22Rv1 (cell line): ENCODE data around the gene RPLP2.

Source experiments
- H3K27ac ChIP-seq: fragments of 450-650 bp; 2 replicates; pipeline ENCODE4 v1.5.1; 2017
- ZFX ChIP-seq: fragments of 450-650 bp; IDR thresholded peaks from 2 replicates; pipeline ENCODE4 v1.6.1; 2017; ENCODE audit warnings: antibody characterized with exemption, borderline replicate concordance
- TF ChIP-seq, protein P1 (sequence below): fragments of 450-650 bp; IDR thresholded peaks from 2 replicates; pipeline ENCODE4 v1.5.1; 2017; ENCODE audit warnings: mild to moderate bottlenecking

Gene RPLP2

GRCh38 chr11:776263-776560 is 33.6 kb upstream of the RPLP2 start:
- TF ChIP-seq, protein P1, sequence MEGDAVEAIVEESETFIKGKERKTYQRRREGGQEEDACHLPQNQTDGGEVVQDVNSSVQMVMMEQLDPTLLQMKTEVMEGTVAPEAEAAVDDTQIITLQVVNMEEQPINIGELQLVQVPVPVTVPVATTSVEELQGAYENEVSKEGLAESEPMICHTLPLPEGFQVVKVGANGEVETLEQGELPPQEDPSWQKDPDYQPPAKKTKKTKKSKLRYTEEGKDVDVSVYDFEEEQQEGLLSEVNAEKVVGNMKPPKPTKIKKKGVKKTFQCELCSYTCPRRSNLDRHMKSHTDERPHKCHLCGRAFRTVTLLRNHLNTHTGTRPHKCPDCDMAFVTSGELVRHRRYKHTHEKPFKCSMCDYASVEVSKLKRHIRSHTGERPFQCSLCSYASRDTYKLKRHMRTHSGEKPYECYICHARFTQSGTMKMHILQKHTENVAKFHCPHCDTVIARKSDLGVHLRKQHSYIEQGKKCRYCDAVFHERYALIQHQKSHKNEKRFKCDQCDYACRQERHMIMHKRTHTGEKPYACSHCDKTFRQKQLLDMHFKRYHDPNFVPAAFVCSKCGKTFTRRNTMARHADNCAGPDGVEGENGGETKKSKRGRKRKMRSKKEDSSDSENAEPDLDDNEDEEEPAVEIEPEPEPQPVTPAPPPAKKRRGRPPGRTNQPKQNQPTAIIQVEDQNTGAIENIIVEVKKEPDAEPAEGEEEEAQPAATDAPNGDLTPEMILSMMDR: no peak
- TF ChIP-seq ZFX: no peak
- H3K27ac ChIP-seq: peak overlapping the region; percentile 78

DNA sequence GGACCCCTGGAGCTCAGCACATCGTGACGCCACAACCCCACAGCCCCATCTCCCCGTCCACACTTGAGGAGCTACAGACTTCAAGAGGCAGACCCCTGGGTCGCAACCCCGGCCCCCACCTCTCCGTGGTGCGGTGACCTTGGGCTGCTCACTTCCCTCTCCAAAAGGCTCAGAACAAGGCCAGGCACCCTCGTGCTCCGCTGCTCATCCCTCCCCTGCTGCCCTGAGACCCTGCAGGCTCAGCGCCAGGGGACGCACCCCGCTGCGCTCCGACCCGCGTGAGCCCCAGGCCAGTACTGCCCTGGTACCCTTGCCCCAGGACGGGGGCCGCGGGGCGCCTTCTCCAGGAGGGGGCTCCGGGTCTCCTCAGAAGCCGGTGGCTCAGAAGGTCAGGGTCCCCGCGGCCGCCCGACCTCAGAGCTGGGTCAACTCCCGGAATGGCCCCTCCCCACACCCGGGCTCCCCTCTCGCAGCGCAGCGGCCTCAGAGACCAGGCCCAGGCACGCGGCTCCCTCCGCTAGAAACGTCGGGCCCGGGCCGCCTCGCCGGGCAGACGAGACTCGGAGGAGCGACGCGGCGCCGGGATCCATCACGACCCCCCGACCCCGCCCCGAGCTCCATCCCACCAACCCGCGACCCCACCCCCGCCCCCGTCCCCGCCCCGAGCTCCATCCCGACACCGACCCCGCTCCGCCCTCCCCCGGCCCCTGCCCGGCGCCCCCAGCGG is 33.0 kb upstream of the RPLP2 start:
- H3K27ac ChIP-seq: peak overlapping the region; percentile 78
- TF ChIP-seq, protein P1: no peak
- no peak for TF ChIP-seq ZFX

DNA sequence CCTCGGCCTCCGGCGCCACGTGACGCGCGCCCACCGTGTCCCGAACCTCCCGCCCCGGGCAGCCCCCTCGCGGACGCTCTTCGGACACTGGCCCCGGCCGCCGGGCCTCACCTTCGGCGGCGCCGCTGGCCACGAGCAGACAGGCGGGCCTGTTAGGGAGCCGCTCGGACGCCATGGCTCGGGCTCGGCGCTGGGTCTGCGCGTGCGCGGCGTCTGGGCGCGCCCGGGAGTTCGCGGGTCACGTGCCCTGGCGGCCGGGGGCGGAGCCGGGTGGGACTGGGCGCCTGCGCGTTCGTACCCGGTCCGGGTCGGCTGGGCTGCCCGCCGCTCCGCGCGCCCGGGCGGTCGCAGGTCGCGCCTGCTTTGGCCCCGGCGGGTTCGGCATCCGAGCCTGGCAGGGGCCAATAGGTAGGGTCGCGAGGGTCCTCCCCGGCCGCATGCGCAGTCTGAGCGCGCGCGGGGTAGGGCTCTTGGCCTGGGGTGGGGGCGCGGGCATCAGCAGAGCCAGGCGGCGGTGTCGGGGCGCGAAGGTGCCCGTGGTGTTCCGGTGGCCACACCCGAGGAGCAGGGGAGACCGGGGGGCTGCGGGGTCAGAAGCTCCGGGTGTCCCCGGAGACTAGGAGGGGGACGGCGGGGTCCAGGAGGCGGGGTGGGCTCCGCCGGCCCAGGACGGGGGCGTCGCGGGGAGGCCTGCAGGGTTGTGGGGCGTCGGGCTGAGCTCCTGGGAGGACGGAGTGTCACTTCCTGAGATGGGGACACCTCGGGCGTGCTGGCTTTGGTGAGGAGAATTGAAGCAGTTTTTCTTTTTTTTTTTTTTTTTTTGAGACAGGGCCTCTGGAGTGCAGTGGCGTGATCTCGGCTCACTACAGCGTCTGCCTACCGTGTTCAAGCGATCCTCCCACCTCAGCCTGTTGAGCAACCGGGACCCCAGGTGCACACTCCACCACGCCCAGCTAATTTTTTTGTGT is 32.2 kb upstream of the RPLP2 start, which contains the start of gene GATD1:
TSS of gene GATD1 (minus strand) at position 200 of the 968 bp plus-strand sequence. CDS start at position 175, 25 bp downstream.
- TF ChIP-seq ZFX: no peak
- TF ChIP-seq, protein P1: 0 out of 2 replicates have a peak, but pooled peaks have one; percentile 5
- peak within 1 kb of the TSS; percentile 78 for H3K27ac ChIP-seq

DNA sequence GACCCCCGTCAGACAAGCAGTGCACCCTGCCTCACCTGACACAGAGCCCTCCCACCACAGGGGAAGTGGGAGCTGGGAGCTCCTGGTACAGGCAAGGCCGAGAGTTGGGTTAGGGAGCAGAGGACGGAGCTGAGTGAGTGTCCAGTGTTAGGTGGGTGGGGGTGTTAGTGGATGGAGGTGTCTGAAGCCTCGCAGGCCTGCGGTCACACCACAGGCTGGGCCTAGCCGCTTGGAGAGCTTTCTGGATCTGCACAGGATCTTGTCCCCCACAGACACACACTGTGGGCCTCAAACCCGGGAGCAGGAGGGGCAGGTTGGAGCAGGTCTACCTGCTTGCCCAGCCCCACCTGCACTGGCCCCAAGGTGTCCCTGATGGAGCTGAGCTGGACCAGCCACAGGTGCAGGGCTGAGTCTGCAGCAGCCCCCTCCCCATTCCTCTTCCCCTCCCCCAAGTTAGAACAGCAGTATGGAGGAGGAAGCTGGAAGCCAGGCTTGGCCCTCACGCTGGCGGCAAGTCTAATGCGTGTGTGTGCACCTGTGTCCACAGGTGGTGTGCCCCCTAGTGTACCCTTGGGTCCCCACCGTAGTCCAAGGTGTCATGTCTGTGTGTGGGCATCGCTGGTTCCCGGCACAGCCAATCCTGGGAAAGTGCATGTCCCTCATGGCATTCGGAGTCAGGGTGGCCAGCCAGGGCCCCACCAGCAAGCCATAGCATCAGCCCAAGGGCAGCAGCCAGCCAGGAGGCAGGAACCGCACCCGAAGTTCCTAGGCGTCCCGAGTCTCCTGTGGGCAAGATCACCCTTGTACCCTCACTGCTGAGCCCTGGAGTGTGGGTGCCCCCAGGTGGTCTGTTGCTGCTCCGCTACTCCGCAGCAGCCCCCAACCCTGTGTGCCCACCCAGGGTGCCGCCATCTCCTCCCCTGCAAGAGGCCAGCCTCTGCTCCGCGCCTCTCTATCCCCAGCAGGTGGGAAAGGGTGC is 30.5 kb upstream of the RPLP2 start:
- H3K27ac ChIP-seq: no peak overlapping the region

DNA sequence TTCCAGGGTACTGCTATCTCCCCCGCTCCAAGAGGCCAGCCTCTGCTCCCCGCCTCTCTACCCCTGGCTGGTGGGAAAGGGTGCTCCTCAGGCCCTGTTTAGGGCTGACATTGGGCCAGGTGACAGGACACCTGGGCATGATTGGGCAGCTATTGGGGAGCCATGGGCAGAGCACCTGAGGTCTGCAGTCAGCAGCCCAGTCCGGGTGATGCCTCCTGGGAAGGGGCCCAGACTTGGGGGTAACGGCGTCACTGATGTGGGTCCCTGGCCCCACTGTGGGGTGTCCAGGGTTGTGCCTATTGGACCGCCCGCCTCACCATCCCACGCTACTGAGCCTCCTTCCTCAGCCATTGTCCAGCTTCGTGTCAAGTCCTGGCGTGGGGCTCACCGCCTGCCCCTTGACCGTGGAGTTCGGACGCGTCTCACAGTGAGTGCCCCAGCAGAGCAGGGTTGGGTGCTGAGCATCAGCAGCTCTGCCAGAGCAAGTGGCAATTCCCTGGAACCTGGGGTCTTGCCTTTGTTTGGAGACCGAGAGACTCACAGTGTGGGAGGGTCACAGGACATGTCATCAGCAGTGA is 29.7 kb upstream of the RPLP2 start:
- H3K27ac ChIP-seq: no peak overlapping the region
- no peak for TF ChIP-seq ZFX
- TF ChIP-seq, protein P1: no peak

More for the DNA sequence above, 30.5 kb upstream of the RPLP2 start:
- no peak for TF ChIP-seq ZFX
- TF ChIP-seq, protein P1: no peak
